NOMO-1 treated with DMSO at 0.1 percent for 48 hours (cell line): ENCODE data around the gene UBXN6.
A peak's percentile ranks its signal among the peaks of the same experiment; 100 is the strongest.

Experiments
- DNase-seq: peaks from one replicate; lab custom pipeline; 2025; ENCODE audit not compliant: unreplicated experiment; lab: John Stamatoyannopoulos, UW

Gene UBXN6

GRCh38 chr19:4493929-4494690 is 36.5 kb upstream of the UBXN6 start:
- DNase-seq = no peak

GRCh38 chr19:4493104-4493928 is 35.7 kb upstream of the UBXN6 start:
- DNase-seq = no peak

GRCh38 chr19:4492337-4493103 is 34.9 kb upstream of the UBXN6 start:
- DNase-seq = no peak

DNA sequence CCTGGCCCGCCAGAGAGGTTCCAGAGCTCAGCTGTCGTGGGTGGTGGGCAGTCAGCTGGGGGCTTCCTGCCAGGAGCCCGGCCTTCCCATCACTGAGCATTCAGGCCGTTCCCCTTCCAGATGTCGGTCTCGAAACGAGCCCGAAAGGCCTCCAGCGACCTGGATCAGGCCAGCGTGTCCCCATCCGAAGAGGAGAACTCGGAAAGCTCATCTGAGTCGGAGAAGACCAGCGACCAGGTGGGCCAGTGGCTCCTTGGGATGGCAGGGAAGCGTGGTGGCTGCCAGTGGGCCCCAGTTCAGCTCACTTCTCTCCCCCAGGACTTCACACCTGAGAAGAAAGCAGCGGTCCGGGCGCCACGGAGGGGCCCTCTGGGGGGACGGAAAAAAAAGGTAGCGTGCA is 33.9 kb upstream of the UBXN6 start:
- DNase-seq = no peak

GRCh38 chr19:4488496-4488895 is 30.9 kb upstream of the UBXN6 start:
- no peak for DNase-seq

DNA sequence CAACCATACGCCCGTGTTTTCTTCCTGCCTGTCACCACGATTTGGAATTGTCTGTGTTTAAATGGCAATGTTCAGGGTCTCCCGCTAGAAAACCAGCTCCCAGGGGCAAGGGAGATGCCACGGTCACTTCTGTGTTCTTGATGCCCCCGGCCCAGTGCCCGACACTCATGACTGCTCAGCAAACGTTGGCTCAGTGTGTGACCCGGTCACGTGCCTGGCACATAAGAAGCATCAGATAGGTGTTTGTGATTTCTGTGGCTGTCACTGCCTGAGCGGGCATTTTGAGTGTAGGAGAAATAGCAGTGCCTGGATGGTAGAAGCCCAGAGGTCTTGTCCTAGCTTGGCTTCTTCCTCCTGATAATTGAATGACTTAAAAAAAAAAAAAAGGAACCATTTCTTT is 30.0 kb upstream of the UBXN6 start:
- DNase-seq = no peak

DNA sequence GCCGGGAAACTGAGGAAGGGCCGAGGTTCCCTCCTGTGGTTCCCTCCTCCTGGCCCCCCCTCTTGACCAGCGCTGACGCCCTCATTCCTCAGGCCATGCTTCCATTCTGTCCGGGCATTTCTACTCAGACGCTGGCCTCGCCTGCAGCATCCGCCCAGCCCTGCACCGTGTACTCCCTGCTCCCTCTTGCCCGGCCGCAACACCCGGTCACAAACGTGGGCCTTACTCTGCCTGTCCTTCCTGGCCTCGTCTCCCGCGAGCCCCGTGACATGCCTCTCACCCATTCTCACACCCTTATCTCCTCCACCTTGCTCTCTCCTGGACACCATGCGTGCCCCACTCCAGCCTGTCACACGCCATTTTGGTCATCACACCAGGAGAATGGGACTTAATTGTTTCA is 25.8 kb upstream of the UBXN6 start:
- no peak for DNase-seq

GRCh38 chr19:4482721-4483364 is 25.2 kb upstream of the UBXN6 start:
- no peak for DNase-seq

- DNase-seq = no peak
Observed at GRCh38 chr19:4477034-4477801, 19.6 kb upstream of the UBXN6 start.

GRCh38 chr19:4474514-4475022 is 17.0 kb upstream of the UBXN6 start:
- DNase-seq = no peak

- no peak for DNase-seq
Observed at GRCh38 chr19:4473763-4474513, 16.3 kb upstream of the UBXN6 start.

GRCh38 chr19:4473011-4473762 is 15.6 kb upstream of the UBXN6 start:
- DNase-seq = no peak

DNA sequence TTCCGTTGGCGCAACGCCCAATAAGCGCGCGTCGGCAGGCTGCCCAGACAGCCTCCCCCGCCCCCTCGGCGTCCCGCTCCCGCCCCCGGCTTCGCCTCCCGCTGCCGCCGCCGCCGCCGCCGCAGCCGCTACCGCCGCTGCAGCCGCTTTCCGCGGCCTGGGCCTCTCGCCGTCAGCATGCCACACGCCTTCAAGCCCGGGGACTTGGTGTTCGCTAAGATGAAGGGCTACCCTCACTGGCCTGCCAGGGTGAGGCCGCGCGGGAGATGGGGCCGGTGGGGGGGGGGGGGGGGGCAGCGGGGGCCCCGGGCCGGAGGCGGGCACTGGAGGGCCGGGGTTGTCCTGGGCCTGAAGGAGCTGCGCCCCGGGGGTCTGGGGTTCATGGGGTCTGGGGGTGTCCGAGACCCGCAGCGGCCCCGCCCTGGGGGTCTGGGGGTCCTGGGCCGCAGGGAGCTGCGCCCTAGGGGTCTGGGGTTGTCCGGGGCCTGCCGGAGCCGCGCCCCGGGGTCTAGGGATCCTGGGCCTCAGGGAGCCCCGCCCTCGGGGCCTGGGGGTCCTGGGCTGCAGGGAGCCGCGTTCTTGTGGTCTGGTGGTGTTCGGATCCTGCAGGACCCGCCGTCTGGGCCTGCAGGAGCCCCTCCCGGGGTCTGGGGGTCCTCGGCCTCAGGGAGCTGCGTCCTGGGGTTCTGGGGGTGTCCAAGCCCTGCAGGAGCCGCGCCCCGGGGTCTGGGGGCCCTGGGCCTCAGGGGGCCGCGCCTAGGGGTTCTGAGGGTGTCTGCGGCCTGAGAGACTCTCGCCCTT is 14.8 kb upstream of the UBXN6 start, which contains the start of gene HDGFL2:
HDGFL2 (plus strand) TSS at position 124 of the 801 bp plus-strand sequence; CDS start at position 178, 54 bp downstream.
- no peak for DNase-seq

- DNase-seq = peak; percentile 100
Observed at GRCh38 chr19:4471403-4472173, 14.0 kb upstream of the UBXN6 start.

- no peak for DNase-seq
Observed at GRCh38 chr19:4467835-4468234, 10.2 kb upstream of the UBXN6 start.

GRCh38 chr19:4464815-4465581 is 7.4 kb upstream of the UBXN6 start:
- no peak for DNase-seq
